ENCODE results near the gene PDE6B. TPM values are rescaled to one million over a fixed set of nuclear protein-coding genes. Genes with fewer than 3 reads are reported as not detected.

Gene PDE6B
- polyA plus RNA-seq, 2 of the 4 experiments (the other 2 are of a cell fraction) = not detected

- Histone ChIP-seq H3K27ac (no peak overlapping the region), H3K4me3 (no peak overlapping the region), H3K4me2 (no peak overlapping the region), H3K4me1 (no peaks in the 10 kb centered on the region), H3K9me3 (no peaks in the 10 kb centered on the region)
- TF ChIP-seq MAFK (IDR thresholded peaks at IDR 0.05; ENCODE audit: partially characterized antibody) = no peak
- no peak for TF ChIP-seq NPAS2 (CRISPR knock-in tag; IDR thresholded peaks at IDR 0.05; ENCODE audit: borderline replicate concordance)
- no peak for TF ChIP-seq EHMT2 (IDR thresholded peaks at IDR 0.05; ENCODE audit: low read depth)
- TF ChIP-seq REST (IDR thresholded peaks at IDR 0.05) = no peak
- TF ChIP-seq ZFP36 (IDR thresholded peaks at IDR 0.05; ENCODE audit: borderline replicate concordance, partially characterized antibody) = no peak
- TF ChIP-seq EP300 (IDR thresholded peaks at IDR 0.05) = no peak
- TF ChIP-seq CEBPB (IDR thresholded peaks at IDR 0.05) = no peak
- TF ChIP-seq POLR2A (IDR thresholded peaks at IDR 0.05; ENCODE audit: low read length) = no peak
- no peak for TF ChIP-seq HEYL (CRISPR knock-in tag; IDR thresholded peaks at IDR 0.05)
- TF ChIP-seq BHLHE40 (IDR thresholded peaks at IDR 0.05; ENCODE audit: low read depth, low read length) = no peak
- no peak for TF ChIP-seq MAZ (IDR thresholded peaks at IDR 0.05; ENCODE audit: borderline replicate concordance, low read depth, low read length)
- ChIA-PET POLR2A (no interaction called here), CTCF (no interaction called here)
- 13% methylated on average over 11 of the region's 18 CpGs for WGBS (ENCODE audit: missing lambda C conversion rate)
- no peak for ATAC-seq
- FAIRE-seq = no peak
- DNase-seq (ENCODE audit: low read depth in 1 of 2, low spot score in 1 of 2) = no peak
Observed at GRCh38 chr4:617644-618641, 7.4 kb upstream of the PDE6B start.

- DNase-seq (ENCODE audit: low read depth in 1 of 2, low spot score in 1 of 2) (no peak), FAIRE-seq (no peak), ATAC-seq (no peak)
- H3K27ac ChIP-seq = no peak overlapping the region
- H3K4me3 ChIP-seq = no peak overlapping the region
- no peak overlapping the region for H3K4me2 ChIP-seq
- ChIA-PET CTCF (no interaction called here), POLR2A (no interaction called here)
- TF ChIP-seq MAZ (IDR thresholded peaks at IDR 0.05; ENCODE audit: borderline replicate concordance, low read depth, low read length) (no peak), CTCF (IDR thresholded peaks at IDR 0.05) (no peak), RNF2 (IDR thresholded peaks at IDR 0.05; ENCODE audit: borderline replicate concordance, low read depth) (no peak), FOSL2 (IDR thresholded peaks at IDR 0.05) (no peak), FOSL2 (CRISPR knock-in tag; IDR thresholded peaks at IDR 0.05) (no peak), RCOR1 (IDR thresholded peaks at IDR 0.05; ENCODE audit: low read depth, low read length) (no peak), EHMT2 (IDR thresholded peaks at IDR 0.05; ENCODE audit: low read depth) (no peak), JUN (IDR thresholded peaks at IDR 0.05) (no peak), RARB (CRISPR knock-in tag; IDR thresholded peaks at IDR 0.05) (no peak), TP53 (CRISPR knock-in tag; IDR thresholded peaks at IDR 0.05) (no peak), RFX5 (IDR thresholded peaks at IDR 0.05) (no peak), RAD21 (conservative IDR thresholded peaks at IDR 0.05 in 1 of 2, IDR thresholded peaks at IDR 0.05 in 1 of 2) (no peak), ZSCAN20 (CRISPR knock-in tag; IDR thresholded peaks at IDR 0.05) (no peak), NFE2L2 (conservative IDR thresholded peaks at IDR 0.05; ENCODE audit: low read length) (no peak), MYC (IDR thresholded peaks at IDR 0.05; ENCODE audit: borderline replicate concordance, low read length) (no peak), KDM5A (IDR thresholded peaks at IDR 0.05) (no peak)
- TF ChIP-seq, protein P1, sequence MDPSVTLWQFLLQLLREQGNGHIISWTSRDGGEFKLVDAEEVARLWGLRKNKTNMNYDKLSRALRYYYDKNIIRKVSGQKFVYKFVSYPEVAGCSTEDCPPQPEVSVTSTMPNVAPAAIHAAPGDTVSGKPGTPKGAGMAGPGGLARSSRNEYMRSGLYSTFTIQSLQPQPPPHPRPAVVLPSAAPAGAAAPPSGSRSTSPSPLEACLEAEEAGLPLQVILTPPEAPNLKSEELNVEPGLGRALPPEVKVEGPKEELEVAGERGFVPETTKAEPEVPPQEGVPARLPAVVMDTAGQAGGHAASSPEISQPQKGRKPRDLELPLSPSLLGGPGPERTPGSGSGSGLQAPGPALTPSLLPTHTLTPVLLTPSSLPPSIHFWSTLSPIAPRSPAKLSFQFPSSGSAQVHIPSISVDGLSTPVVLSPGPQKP (IDR thresholded peaks at IDR 0.05; ENCODE audit: low read depth, low read length) = no peak
- TF ChIP-seq, protein P2, sequence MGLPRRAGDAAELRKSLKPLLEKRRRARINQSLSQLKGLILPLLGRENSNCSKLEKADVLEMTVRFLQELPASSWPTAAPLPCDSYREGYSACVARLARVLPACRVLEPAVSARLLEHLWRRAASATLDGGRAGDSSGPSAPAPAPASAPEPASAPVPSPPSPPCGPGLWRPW (IDR thresholded peaks at IDR 0.05) = no peak
- H3K4me1 ChIP-seq = no peaks in the 10 kb centered on the region
- 36% methylated on average over 11 of the region's 11 CpGs for WGBS (ENCODE audit: missing lambda C conversion rate)
- no peaks in the 10 kb centered on the region for H3K9me3 ChIP-seq
Observed at GRCh38 chr4:620201-620600, 5.2 kb upstream of the PDE6B start.
